Inflammatory macrophage treated with lipopolysaccharide for 1 hour (primary cell): ENCODE measurements around the gene PWWP2B.

Source experiments
- DNase-seq, 2 donors: peaks; one replicate each; pipeline ENCODE4 v3.0.0-alpha.2; 2020 to 2022

PWWP2B gene

DNA sequence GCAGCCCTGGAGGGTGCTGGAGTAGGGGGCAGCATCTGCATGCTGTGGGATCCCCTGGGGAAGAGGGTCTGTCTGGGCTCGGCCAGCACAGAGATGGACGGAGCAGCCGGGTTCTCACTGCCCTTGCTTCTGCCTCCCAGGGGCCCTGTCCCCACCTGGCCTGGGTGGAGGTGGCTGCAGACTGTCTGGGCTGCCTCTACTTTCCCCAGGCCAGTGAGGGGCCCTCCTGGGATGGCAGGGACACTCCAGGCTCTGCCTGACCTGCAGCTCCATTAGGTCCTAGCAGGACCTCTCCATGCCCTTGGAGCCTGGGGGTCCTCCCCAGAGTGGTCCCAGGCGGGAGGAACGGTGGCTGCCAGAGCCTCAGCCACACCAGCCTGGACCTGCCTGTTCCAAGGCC lies 63.7 kb downstream of the PWWP2B start:
- no peak for DNase-seq

DNA sequence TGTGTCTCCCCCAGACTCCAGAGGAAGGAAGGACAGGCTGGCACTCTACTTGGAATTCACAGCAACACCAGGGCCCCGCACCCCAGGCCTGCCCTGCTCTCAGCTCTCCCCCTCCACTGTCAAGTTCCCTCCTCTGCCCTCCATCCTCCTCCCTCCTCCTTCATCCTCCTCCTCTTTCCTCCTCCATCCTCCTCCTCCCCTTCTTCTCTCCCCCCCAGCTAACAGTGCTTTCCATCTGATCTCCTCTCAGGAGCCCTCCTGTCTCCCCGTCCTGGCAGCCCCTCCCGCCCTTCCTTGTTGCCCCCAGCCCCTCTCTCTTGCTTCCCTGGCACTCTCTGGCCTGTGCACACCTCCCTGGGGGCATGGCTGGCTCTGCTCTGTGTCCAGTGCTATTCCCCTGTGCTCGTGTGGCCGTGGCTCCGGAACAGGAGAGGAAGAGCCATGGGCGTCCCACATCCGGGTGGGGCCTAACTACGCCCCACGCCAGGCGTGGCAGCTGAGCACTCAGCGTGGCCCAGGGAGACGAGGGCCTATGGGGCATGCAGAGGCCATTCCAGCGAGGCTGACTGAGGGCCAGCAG lies 64.2 kb downstream of the PWWP2B start:
- no peak for DNase-seq

DNA sequence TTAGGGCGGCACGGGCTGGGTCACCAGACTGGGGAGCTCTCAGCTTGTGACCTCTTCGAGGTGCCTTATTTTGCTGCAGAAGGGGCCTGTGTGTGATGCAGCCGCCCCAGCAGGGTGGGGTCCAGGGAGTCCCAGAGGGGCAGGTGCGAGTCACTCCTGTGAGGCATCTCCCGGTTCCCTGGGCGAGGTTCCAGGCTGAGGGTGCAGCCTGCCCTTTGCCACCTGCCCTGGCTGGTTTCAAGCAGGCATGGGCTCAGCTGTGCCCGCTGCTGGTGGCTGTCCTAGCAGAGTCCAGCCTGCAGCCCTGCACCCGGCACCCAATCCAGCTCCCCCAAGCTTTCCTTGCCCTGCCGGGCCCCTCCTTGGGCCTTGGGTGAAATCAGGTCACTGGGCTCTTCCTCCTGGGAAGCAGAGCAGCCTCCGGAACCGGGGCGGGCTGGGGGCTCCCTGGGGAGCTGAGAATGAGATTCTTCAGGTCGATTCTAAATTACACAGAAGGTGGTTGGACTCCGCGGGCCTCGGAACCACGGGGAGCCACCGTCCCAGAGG lies 64.8 kb downstream of the PWWP2B start:
- no peak for DNase-seq

DNA sequence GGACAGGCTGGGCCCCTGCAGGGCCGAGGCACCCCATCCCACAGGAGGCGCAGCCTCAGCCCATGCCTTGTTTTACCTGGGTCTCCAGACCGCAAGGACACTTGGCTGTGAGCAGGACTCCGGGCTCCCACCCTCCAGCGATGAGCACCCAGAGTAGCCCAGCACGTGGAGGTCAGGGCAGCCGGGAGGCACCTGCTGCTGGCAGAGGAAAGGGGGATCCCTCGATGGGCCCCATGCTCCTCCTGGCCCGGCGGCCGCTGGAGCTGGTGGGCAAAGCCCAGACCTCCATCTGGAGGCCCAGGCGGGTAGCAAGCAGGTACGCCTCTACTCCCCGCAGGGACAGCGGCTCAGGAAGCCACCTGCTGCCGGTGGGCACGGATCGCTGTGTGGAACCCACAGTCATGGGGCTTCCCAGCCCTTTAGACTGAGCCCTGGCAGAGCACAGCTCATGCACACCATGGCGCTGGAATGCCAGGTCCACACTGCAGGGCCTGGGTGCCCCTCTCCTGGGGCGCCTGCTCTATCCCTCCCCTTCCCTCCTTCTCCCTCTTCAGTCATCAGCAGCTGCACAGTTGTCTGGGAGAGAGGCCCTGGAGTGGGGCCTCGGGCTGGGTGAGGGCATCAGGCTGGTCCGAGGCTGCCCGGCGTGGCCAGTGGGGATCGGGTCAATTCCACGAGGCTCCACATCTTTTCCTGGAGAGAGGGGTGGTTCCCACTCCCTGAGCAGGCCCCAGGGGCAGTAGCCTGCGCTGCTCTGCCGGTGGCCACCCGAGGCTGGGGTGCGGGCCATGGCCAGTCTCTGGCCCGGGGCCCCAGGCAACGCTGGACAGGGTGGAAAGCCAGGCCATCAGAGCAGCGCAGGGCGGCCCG lies 65.7 kb downstream of the PWWP2B start:
- DNase-seq, result no peak

DNA sequence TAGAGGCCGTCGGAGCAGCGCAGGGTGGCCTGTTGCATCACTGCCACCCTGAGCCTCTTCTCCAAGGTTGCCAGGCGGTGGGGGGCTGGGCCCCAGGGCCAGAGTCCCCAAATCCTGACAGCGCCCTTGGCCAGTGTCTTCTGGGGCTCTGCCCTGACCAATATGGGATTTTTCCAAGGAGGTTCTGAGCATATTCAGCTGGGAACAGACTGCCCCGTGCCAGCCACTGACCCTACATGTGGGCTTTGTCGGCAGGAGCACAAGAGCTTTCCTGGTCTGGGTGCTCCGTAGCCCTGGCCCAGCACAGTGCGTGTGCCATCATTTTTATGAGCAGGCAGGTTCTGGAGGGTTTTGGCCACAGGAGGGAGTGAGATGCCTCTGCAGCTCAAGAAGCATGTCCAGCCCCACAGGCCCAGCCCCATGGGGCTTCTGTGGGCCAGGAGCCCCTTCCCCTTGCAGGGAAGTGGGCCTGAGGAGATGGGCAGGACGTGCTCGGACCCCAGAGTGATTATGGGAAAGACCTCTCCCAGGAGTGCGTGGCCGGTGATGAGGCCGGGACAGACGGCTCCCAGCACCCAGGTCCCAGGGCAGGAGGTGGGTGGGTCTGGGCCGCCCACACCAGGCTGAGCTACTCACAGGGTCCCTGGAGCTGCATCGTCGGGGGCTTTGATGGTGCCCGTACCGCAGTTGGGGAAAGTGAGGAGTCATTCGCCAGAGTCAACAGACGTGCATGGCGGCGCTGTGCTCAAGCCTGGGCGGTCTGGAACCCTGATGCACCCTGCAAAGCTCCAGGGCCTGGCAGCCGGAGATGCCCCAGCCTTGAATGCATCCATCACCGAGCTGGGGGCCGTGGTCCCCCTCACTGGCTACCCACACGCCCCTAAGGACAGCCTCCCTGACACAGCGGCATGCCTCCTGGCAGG lies 66.6 kb downstream of the PWWP2B start:
- DNase-seq, result no peak

DNA sequence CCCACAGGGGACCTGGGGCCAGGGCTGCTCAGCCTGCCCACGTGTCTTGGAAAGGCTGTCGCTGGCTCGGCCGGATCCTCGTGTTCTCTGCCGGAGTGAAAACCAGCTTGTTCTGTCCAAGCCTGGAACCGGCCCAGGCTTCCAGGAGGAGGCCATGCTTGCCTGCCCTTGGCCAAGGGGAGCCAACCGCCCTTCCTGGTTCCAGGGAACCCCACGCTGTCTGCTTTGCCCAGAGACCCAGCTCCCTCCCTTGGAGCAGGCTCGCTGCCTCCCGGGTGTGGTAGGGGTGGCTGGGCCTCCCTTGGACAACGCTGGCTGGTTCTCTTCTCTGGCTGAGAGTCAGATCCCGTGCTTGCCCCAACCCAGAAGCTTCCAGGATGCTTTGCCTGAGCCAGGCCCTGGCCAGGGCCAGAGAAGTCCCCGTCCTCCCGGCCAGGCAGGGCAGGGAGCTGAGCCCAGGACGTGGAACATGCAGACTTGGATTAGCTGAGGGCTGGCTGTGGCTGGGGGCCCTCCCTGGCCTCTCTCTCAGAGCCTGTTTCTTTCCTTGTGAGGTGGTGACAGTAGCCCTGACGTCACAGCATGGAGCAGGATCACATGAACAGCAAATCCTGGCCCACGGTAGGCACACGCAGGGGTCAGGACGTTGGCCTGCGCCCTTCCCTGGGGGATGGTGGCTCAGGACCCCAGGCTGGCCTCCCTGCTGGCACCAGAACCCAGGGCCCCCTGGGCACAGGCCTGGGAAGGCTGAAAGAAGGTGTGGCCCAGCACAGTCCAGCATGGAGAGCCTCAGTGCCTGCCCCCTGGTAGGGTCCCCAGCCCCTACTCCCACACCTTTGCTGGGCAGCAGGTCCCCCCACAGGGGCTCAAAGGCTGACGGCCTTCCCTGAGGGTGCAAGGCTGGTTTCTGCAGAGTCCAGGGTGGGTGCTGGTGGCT lies 67.5 kb downstream of the PWWP2B start:
- no peak for DNase-seq

DNA sequence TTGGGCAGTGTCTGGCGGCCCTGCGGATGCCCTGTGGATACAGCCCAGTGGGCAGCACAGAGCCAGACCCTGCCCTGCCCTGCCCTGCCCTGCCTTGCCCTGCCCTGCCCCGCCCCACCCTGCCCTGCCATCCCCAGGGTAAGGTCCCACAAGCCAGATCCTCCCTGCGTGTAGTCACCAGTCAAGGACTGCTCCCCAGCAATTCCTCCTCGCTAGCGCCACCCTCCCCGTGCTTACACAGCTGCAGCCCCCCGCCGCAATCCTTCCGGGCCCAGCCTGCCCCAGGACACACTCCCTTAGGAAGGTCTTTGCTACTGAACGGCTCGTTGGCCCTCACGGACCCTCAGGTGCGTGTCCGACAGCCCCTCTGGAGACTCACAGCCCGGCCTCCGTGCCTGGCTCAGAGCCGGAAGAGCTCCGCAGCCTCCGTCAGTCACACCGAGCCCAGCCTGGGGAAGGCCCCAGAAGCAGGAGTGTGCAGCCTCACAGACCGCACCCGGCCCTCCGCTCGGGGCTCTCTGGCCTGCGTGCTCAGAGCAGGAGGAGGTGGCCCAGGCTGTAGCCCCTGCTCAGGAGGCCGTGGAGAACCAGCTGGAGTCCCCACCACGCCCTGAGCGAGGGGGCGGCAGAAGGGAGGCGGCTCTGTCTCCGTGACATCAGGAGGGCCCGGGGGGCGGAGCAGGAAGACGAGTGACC lies 68.3 kb downstream of the PWWP2B start:
- DNase-seq, result no peak

DNA sequence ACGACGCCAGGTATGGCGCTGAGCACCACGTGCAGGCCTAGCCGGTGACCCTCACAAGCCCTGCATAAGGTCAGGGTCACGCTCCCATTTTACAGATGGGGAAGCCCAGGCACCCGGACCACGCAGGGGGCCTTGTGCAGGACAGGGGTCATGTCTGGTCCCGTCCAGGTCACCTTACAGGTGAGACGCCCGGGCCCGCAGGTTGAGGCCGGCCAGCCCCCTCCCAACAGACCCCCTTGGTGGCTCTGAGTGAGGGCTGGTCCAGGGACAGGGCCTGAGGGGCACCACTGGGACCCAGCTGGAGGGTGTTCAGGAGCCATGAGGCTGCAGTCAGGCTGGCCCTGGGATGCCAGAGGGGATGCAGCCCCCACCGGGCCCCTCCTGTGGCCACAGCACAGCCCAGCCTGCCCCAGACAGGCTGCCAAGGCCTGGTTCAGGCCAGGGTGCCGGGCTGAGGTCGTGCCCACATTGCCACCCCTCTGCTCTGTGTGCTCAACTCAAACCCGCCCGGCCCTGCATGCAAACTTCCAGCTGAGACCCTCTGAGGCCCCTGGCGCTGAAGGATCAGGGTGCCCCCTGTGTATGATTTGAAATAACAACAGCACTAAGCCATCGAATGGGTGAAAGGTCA lies 69.0 kb downstream of the PWWP2B start:
- DNase-seq, result no peak

DNA sequence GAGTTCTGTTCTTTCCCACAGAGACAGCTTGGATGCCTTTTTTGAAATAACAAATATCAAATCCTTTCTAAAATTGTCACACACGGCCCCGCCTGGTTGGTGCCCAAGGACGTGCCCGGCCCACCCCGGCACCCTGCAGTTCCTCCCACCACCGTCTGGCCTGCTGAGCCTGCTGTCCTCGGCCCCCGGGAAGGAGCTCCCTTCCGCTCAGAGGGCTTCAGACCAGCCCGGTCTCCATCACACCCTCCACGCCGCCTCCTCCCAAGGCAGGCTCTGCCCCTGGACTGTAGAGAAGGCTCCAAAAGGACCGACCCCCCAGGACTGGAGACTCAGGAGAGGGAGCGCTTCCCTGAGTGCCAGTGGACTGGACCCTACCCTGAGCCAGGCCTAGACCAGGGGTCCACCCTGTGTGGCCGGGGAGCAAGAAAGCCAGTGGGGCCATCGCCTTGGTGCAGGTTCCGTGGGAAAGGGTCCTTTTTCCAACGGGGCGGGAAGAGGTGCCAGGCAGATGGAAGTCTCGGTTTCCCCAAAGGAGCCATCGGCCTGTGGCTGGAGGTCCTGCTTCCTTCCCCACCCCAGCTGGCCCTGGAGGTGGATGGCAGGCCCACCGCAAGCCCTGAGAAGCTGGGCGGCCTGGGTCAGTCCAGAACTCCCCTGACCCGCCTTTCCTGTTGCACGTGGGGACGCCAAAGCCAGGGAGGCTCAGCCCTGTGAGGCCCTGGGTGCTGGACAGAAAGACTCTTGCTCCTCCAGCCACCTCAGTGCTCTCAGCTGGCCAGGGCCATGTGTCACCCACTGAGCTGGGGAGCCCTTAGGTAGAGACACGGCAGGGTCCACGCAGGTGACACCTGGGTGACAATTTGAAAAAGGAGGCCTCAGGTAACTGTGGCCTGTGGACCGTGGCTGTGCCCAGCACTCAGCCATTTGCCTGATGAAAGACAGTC lies 69.8 kb downstream of the PWWP2B start:
- DNase-seq, result no peak
